OCI-LY3 (cell line): ENCODE data around the gene PLEKHA6.

Experiments
- CTCF ChIP-seq: fragments of 200-600, 300-600 bp; sonication (generic); IDR thresholded peaks from 2 replicates; pipeline ENCODE4 v1.5.1; 2014; ENCODE audit warnings: antibody characterized with exemption, low read length, low read depth
- EZH2phosphoT487 ChIP-seq: fragments of 200-600 bp; shearing (Covaris generic); IDR thresholded peaks from 2 replicates; pipeline ENCODE4 v1.6.1; 2018; ENCODE audit warnings: antibody characterized with exemption, mixed run types, low read depth

GRCh38 chr1:204255966-204256365, 103.8 kb downstream of the PLEKHA6 start:
- TF ChIP-seq CTCF: no peak
- TF ChIP-seq EZH2phosphoT487: no peak
